ENCODE measurements around the gene MRTFB. TPM values are rescaled to one million over a fixed set of nuclear protein-coding genes. Genes with fewer than 3 reads are reported as not detected.

The MRTFB gene
- total and polyA plus RNA-seq, 2 donors (not counting 3 experiments of a cell fraction or from before 2014, with no cell fraction given) = 19.6 to 49.5 TPM

- Histone ChIP-seq H3K4me3 (replicated peaks in 1 of 3; ENCODE audit: insufficient read depth in 1 of 3, low read depth in 1 of 3, low read length in 3 of 3) (no peak overlapping the region), H3K4me1 (ENCODE audit: control insufficient read depth, extremely low read depth, insufficient read depth, low read length) (no peaks in the 10 kb centered on the region), H3K9me3 (replicated peaks; ENCODE audit: control insufficient read depth, insufficient read depth, low read length) (no peaks in the 10 kb centered on the region), H3K4me2 (ENCODE audit: insufficient read depth, low read length) (no peak overlapping the region), H3K9me1 (replicated peaks; ENCODE audit: control insufficient read depth, extremely low read depth, insufficient read depth, low read length) (no peaks in the 10 kb centered on the region), H3K27ac (ENCODE audit: insufficient read depth, low read depth, low read length) (no peak overlapping the region), H3K36me3 (ENCODE audit: control insufficient read depth in 2 of 2, extremely low read depth in 1 of 2, insufficient read depth in 2 of 2, low read length in 2 of 2) (peaks cover 2 to 8% of the 10 kb centered on the region in 2 experiments), H4K20me1 (replicated peaks; ENCODE audit: control insufficient read depth, extremely low read depth, insufficient read depth, low read length) (no peaks in the 10 kb centered on the region), H3K27me3 (ENCODE audit: control insufficient read depth in 2 of 2, insufficient read depth in 2 of 2, low read length in 2 of 2) (no peaks in the 10 kb centered on the region), H2AFZ (ENCODE audit: low read depth, low read length) (no peak overlapping the region), H3K9ac (replicated peaks; ENCODE audit: extremely low read depth, insufficient read depth, low read length) (no peak overlapping the region), H3K79me2 (ENCODE audit: control insufficient read depth, insufficient read depth, low read length) (no peaks in the 10 kb centered on the region)
- FAIRE-seq (no peak), DNase-seq (ENCODE audit: low read depth, low spot score) (no peak)
- CTCF ChIA-PET = interaction anchor here (0.7 to 1.3 kb wide), 3 partner anchors 10 to 297 kb away, joined by 3 read pairs; no protein-coding TSS in a partner anchor
- dilution Hi-C loops (cut with MboI; ENCODE audit: extremely low pct_ligation_motif_present, low sequenced_read_pairs) = no loop called here
- TF ChIP-seq GATA2 (IDR thresholded peaks at IDR 0.05; ENCODE audit: insufficient read depth, insufficient read length, low read depth, low read length) (no peak), JUN (IDR thresholded peaks at IDR 0.05; ENCODE audit: borderline replicate concordance, insufficient read depth, insufficient read length, low read depth) (no peak)
- TF ChIP-seq, protein P1, sequence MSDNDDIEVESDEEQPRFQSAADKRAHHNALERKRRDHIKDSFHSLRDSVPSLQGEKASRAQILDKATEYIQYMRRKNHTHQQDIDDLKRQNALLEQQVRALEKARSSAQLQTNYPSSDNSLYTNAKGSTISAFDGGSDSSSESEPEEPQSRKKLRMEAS (IDR thresholded peaks at IDR 0.05; ENCODE audit: insufficient read depth, insufficient read length) = no peak
- POLR2A ChIA-PET = no interaction called here
- no TSS peak for BruUV-seq (replicated peaks)
- intact Hi-C loops (cut with micrococcal nuclease) = no loop called here
Measured at GRCh38 chr16:14219983-14220382, 148.9 kb downstream of the MRTFB start.

DNA sequence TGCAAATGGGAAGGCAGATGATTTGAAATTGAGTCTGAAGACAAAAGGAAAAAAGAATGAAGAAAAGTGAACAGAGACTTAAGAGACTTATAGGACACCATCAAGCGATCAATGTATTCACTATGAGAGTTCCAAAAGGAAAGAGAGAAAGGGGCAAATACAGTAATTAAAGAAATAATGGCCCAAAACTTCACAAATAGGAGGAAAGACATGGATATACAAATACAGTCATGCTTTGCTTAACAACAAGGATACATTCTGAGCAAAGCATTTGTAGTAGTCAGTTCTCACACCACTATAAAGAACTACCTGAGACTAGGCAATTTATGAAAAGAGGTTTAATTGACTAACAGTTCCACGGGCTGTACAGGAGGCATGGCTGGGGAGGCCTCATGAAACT lies 152.5 kb downstream of the MRTFB start:
- Histone ChIP-seq H3K27me3 (ENCODE audit: control insufficient read depth in 2 of 2, insufficient read depth in 2 of 2, low read length in 2 of 2) (no peaks in the 10 kb centered on the region), H3K79me2 (ENCODE audit: control insufficient read depth, insufficient read depth, low read length) (no peaks in the 10 kb centered on the region), H3K9me1 (replicated peaks; ENCODE audit: control insufficient read depth, extremely low read depth, insufficient read depth, low read length) (no peaks in the 10 kb centered on the region), H3K9me3 (replicated peaks; ENCODE audit: control insufficient read depth, insufficient read depth, low read length) (no peaks in the 10 kb centered on the region), H3K4me2 (ENCODE audit: insufficient read depth, low read length) (no peak overlapping the region), H2AFZ (ENCODE audit: low read depth, low read length) (no peak overlapping the region), H3K4me1 (ENCODE audit: control insufficient read depth, extremely low read depth, insufficient read depth, low read length) (no peaks in the 10 kb centered on the region), H4K20me1 (replicated peaks; ENCODE audit: control insufficient read depth, extremely low read depth, insufficient read depth, low read length) (no peaks in the 10 kb centered on the region), H3K4me3 (replicated peaks in 1 of 3; ENCODE audit: insufficient read depth in 1 of 3, low read depth in 1 of 3, low read length in 3 of 3) (no peak overlapping the region), H3K9ac (replicated peaks; ENCODE audit: extremely low read depth, insufficient read depth, low read length) (no peak overlapping the region), H3K36me3 (ENCODE audit: control insufficient read depth in 2 of 2, extremely low read depth in 1 of 2, insufficient read depth in 2 of 2, low read length in 2 of 2) (peaks cover 2 to 10% of the 10 kb centered on the region in 2 experiments), H3K27ac (ENCODE audit: insufficient read depth, low read depth, low read length) (no peak overlapping the region)
- BruUV-seq (replicated peaks) = no TSS peak
- ChIA-PET CTCF (interaction anchor here (0.8 kb wide), 1 partner anchor 13 kb away, joined by 3 read pairs; no protein-coding TSS in a partner anchor), POLR2A (no interaction called here)
- dilution Hi-C loops (cut with MboI; ENCODE audit: extremely low pct_ligation_motif_present, low sequenced_read_pairs) (no loop called here), intact Hi-C loops (cut with micrococcal nuclease) (no loop called here)
- TF ChIP-seq GATA2 (IDR thresholded peaks at IDR 0.05; ENCODE audit: insufficient read depth, insufficient read length, low read depth, low read length) (no peak), MYC (IDR thresholded peaks at IDR 0.05; ENCODE audit: low read depth, low read length) (no peak), JUN (IDR thresholded peaks at IDR 0.05; ENCODE audit: borderline replicate concordance, insufficient read depth, insufficient read length, low read depth) (no peak), EZH2 (IDR thresholded peaks at IDR 0.05; ENCODE audit: borderline replicate concordance, low read depth, low read length, severe bottlenecking) (no peak)
- TF ChIP-seq, protein P2, sequence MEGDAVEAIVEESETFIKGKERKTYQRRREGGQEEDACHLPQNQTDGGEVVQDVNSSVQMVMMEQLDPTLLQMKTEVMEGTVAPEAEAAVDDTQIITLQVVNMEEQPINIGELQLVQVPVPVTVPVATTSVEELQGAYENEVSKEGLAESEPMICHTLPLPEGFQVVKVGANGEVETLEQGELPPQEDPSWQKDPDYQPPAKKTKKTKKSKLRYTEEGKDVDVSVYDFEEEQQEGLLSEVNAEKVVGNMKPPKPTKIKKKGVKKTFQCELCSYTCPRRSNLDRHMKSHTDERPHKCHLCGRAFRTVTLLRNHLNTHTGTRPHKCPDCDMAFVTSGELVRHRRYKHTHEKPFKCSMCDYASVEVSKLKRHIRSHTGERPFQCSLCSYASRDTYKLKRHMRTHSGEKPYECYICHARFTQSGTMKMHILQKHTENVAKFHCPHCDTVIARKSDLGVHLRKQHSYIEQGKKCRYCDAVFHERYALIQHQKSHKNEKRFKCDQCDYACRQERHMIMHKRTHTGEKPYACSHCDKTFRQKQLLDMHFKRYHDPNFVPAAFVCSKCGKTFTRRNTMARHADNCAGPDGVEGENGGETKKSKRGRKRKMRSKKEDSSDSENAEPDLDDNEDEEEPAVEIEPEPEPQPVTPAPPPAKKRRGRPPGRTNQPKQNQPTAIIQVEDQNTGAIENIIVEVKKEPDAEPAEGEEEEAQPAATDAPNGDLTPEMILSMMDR (IDR thresholded peaks at IDR 0.05; ENCODE audit: extremely low read depth in 1 of 2, insufficient read depth in 1 of 2, low read depth in 1 of 2, low read length in 2 of 2) = no peak
- FAIRE-seq (no peak), DNase-seq (ENCODE audit: low read depth, low spot score) (no peak)

All from endothelial cell of umbilical vein (primary cell).